Smooth muscle cell of the brain vasculature (primary cell): Measurements from ENCODE around the gene ADAD1.
"Not testable (repeated sequence)": the region's sequence is repeated elsewhere in the genome, so short reads cannot be mapped to it uniquely, and the experiment has no call there.

ENCODE experiments used
- DNase-seq: peaks from one replicate; pipeline ENCODE4 v3.0.0-alpha.2; 2012; ENCODE audit warnings: low read depth, low spot score

ADAD1 gene

GRCh38 chr4:122378711-122379110 lies at the start of gene ADAD1:
ADAD1 (plus strand) TSS chr4:122379011; CDS start chr4:122380070, 1,059 bp downstream.
- no peak for DNase-seq

GRCh38 chr4:122329876-122330565 lies 48.8 kb upstream of the ADAD1 start:
- no peak for DNase-seq

GRCh38 chr4:122331195-122331594 lies 47.6 kb upstream of the ADAD1 start:
- DNase-seq = no peak

- DNase-seq = no peak
Measured at GRCh38 chr4:122334828-122335227, 44.0 kb upstream of the ADAD1 start.

GRCh38 chr4:122341886-122342285 lies 36.9 kb upstream of the ADAD1 start:
- no peak for DNase-seq

- DNase-seq = no peak
Measured at GRCh38 chr4:122346036-122346435, 32.8 kb upstream of the ADAD1 start.

- DNase-seq = no peak
Measured at GRCh38 chr4:122346503-122346902, 32.3 kb upstream of the ADAD1 start.

GRCh38 chr4:122356317-122356808 lies 22.4 kb upstream of the ADAD1 start:
- DNase-seq = no peak

GRCh38 chr4:122360754-122361153 lies 18.1 kb upstream of the ADAD1 start:
- DNase-seq = no peak

- no peak for DNase-seq
Measured at GRCh38 chr4:122364700-122365404, 14.0 kb upstream of the ADAD1 start.

- DNase-seq = not testable (repeated sequence)
Measured at GRCh38 chr4:122368786-122369185, 10.0 kb upstream of the ADAD1 start.

GRCh38 chr4:122377352-122377751 lies 1.5 kb upstream of the ADAD1 start:
- DNase-seq = no peak

GRCh38 chr4:122379239-122379638 lies 428 bp downstream of the ADAD1 start:
- DNase-seq = no peak

- no peak for DNase-seq
Measured at GRCh38 chr4:122383341-122383740, 4.5 kb downstream of the ADAD1 start.

- no peak for DNase-seq
Measured at GRCh38 chr4:122384245-122384644, 5.4 kb downstream of the ADAD1 start.

- no peak for DNase-seq
Measured at GRCh38 chr4:122393276-122393675, 14.5 kb downstream of the ADAD1 start.

GRCh38 chr4:122403861-122404260 lies 25.1 kb downstream of the ADAD1 start:
- DNase-seq = no peak

- DNase-seq = no peak
Measured at GRCh38 chr4:122412547-122412946, 33.7 kb downstream of the ADAD1 start.

- no peak for DNase-seq
Measured at GRCh38 chr4:122423246-122423645, 44.4 kb downstream of the ADAD1 start.

- DNase-seq = no peak
Measured at GRCh38 chr4:122431351-122431750, 52.5 kb downstream of the ADAD1 start.

GRCh38 chr4:122434285-122434684 lies 55.5 kb downstream of the ADAD1 start:
- DNase-seq = no peak

- no peak for DNase-seq
Measured at GRCh38 chr4:122450847-122451246, 72.0 kb downstream of the ADAD1 start.

GRCh38 chr4:122453384-122453995 lies 74.7 kb downstream of the ADAD1 start:
- no peak for DNase-seq
